HCT116 (cell line): ENCODE results near the gene CAVIN1. TPM values are rescaled to one million over a fixed set of nuclear protein-coding genes. Genes with fewer than 3 reads are reported as not detected.
"Not testable (repeated sequence)": the region's sequence is repeated elsewhere in the genome, so short reads cannot be mapped to it uniquely, and the experiment has no call there.

Experiments
- ATAC-seq: fragments of 200-7000 bp; cut with Tn5 transposase; 2 replicates; pipeline ENCODE4 v1.9.1; 2020; ENCODE audit warnings: mild to moderate bottlenecking, moderate library complexity
- BruUV-seq: library from RNA; stranded (reverse); fragments of 400-500 nt; replicated peaks from 2 replicates; lab custom pipeline; 2021; lab: Mats Ljungman, UMichigan
- CTCF ChIA-PET: fragments of 300-600 bp; sonication (Branson Sonifier 250); formaldehyde crosslinking; loops from one replicate; lab custom pipeline; 2021; ENCODE audit warnings: antibody characterized with exemption; lab: Charles Lee
- POLR2A ChIA-PET: fragments of 300-600, 350-600 bp; sonication (Branson Sonifier 250); formaldehyde crosslinking; loops from one replicate; lab custom pipeline; 2021; ENCODE audit warnings: antibody characterized with exemption; lab: Charles Lee
- RAD21 ChIA-PET, 2 experiments: fragments of 300-600 bp; sonication (Branson Sonifier 250); formaldehyde crosslinking; loops; one replicate each; lab custom pipeline; 2023; ENCODE audit warnings: low total read pairs in 2 of 2; ENCODE audit not compliant: uncharacterized antibody in 2 of 2, unreplicated experiment in 2 of 2, low non-redundant PET in 1 of 2; lab: Charles Lee
- DNase-seq: peaks from one replicate; pipeline ENCODE4 v3.0.0-alpha.2; 2010; ENCODE audit warnings: low read depth, low spot score
- H2AFZ ChIP-seq: fragments of 200-600 bp; shearing (Covaris generic), sonication (generic); 2 replicates; pipeline ENCODE4 v1.6.1; 2017; ENCODE audit warnings: low read depth, mixed run types, mixed read lengths, antibody characterized with exemption, low read length; ENCODE audit not compliant: poor library complexity, severe bottlenecking
- H3K27ac ChIP-seq: 2 replicates; pipeline ENCODE4 v1.5.1; 2012; ENCODE audit warnings: low read depth, low read length
- H3K27me3 ChIP-seq: fragments of 200-600 bp; sonication (generic); 2 replicates; pipeline ENCODE4 v1.6.1; 2016; ENCODE audit warnings: mixed run types, low read length, mixed read lengths; ENCODE audit not compliant: insufficient read depth
- H3K36me3 ChIP-seq, 2 experiments: fragments of 200-500 bp in 1 of 2; fragments of 200-600 bp in 1 of 2; sonication (Bioruptor generic) in 1 of 2; sonication (generic) in 1 of 2; 2 replicates each; pipeline versions ENCODE4 v1.5.1 to v1.6.1; 2014 to 2016; ENCODE audit warnings: low read length in 2 of 2, inconsistent platforms in 1 of 2, mixed read lengths in 1 of 2, mixed run types in 1 of 2; ENCODE audit not compliant: insufficient read depth in 2 of 2, control insufficient read depth in 1 of 2
- H3K4me1 ChIP-seq, 2 experiments: fragments of 200-600 bp in 1 of 2; sonication (generic) in 1 of 2; 2 replicates each; pipeline versions ENCODE4 v1.5.1 to v1.6.1; 2012 to 2017; ENCODE audit warnings: low read length in 2 of 2, inconsistent platforms in 1 of 2, mild to moderate bottlenecking in 1 of 2, mixed read lengths in 1 of 2, mixed run types in 1 of 2, moderate library complexity in 1 of 2; ENCODE audit not compliant: insufficient read depth in 2 of 2, control insufficient read depth in 1 of 2
- H3K4me2 ChIP-seq: fragments of 200-600 bp; sonication (generic); 2 replicates; pipeline ENCODE4 v1.6.1; 2017; ENCODE audit warnings: mixed run types, low read length, mixed read lengths
- H3K4me3 ChIP-seq, 2 experiments: fragments of 200-600 bp in 1 of 2; sonication (generic) in 1 of 2; replicated peaks in 1 of 2; 2 replicates each; pipeline ENCODE4 v1.5.1; 2011 to 2016; ENCODE audit warnings: low read length in 2 of 2, control low read depth in 1 of 2, low read depth in 1 of 2, mild to moderate bottlenecking in 1 of 2, mixed read lengths in 1 of 2, mixed run types in 1 of 2
- H3K79me2 ChIP-seq: fragments of 200-600 bp; sonication (generic); 2 replicates; pipeline ENCODE4 v1.6.1; 2017; ENCODE audit warnings: mild to moderate bottlenecking, mixed run types, low read length, moderate library complexity, mixed read lengths; ENCODE audit not compliant: insufficient read depth
- H3K9ac ChIP-seq: fragments of 200-600 bp; sonication (generic); 2 replicates; pipeline ENCODE4 v1.6.1; 2016; ENCODE audit warnings: low read length, mixed read lengths
- H3K9me2 ChIP-seq: fragments of 200-600 bp; sonication (generic), shearing (Covaris generic); 2 replicates; pipeline ENCODE4 v1.6.1; 2017; ENCODE audit warnings: mixed run types, mild to moderate bottlenecking, moderate library complexity; ENCODE audit not compliant: insufficient read depth
- H3K9me3 ChIP-seq, 2 experiments: fragments of 200-500 bp in 1 of 2; fragments of 200-600 bp in 1 of 2; sonication (Bioruptor generic) in 1 of 2; sonication (generic) in 1 of 2; 2 replicates each; pipeline ENCODE4 v1.6.1; 2014 to 2017; ENCODE audit warnings: low read length in 2 of 2, mixed read lengths in 2 of 2, inconsistent platforms in 1 of 2, low read depth in 1 of 2, mild to moderate bottlenecking in 1 of 2, mixed run types in 1 of 2, moderate library complexity in 1 of 2; ENCODE audit not compliant: control insufficient read depth in 1 of 2, insufficient read depth in 1 of 2
- H4K20me1 ChIP-seq: fragments of 200-600 bp; sonication (generic), shearing (Covaris generic); 2 replicates; pipeline ENCODE4 v1.6.1; 2017; ENCODE audit warnings: mixed run types, mild to moderate bottlenecking, moderate library complexity; ENCODE audit not compliant: insufficient read depth
- intact Hi-C: fragments of 100-400 bp; cut with micrococcal nuclease; formaldehyde crosslinking; loops from 2 replicates; pipeline ENCODE4 v1.10.0; 2022
- total RNA-seq: library from RNA; stranded (reverse); gene quantifications from one replicate; pipeline ENCODE4 v1.2.1, GENCODE V29; 2021; ENCODE audit not compliant: unreplicated experiment

Gene CAVIN1
- total RNA-seq, 1 experiment from 2014 or later = 79.7 TPM

DNA sequence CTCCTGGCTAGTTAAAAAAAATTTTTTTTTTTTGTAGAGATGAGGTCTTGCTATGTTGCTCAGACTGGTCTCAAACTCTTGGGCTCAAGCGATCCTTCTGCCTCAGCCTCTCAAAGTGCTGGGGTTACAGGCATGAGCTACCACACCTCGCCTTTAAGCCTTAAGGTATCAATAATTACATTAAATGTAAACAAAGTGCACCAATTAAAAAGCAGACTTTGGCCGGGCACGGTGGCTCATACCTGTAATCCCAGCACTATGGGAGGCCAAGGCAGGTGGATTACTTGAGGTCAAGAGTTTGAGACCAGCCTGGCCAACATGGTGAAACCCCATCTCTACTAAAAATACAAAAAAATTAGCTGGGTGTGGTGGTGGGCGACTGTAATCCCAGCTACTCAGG, 28.2 kb upstream of the CAVIN1 start:
- DNase-seq, H4K20me1 ChIP-seq, H3K9me3 ChIP-seq, CTCF ChIA-PET, H3K36me3 ChIP-seq, H3K4me3 ChIP-seq, H3K4me2 ChIP-seq, RAD21 ChIA-PET, intact Hi-C loops, H2AFZ ChIP-seq, H3K9me2 ChIP-seq, H3K27me3 ChIP-seq, H3K9ac ChIP-seq, H3K4me1 ChIP-seq, H3K27ac ChIP-seq, ATAC-seq, BruUV-seq, POLR2A ChIA-PET, H3K79me2 ChIP-seq: not testable (repeated sequence)

DNA sequence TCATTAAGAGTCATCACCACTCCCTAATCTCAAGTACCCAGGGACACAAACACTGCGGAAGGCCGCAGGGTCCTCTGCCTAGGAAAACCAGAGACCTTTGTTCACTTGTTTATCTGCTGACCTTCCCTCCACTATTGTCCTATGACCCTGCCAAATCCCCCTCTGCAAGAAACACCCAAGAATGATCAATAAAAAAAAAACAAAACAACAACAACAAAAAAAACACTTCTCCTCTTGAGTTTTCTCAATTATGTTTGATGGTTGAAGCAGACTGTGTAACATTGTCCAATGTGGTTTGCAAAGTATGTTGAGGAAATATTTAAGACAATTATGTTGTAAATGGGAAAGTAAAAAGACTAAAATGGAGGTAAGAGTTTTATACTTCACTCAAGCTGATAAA, 26.8 kb upstream of the CAVIN1 start:
- intact Hi-C loops, H4K20me1 ChIP-seq, H3K27ac ChIP-seq, POLR2A ChIA-PET, RAD21 ChIA-PET, CTCF ChIA-PET, DNase-seq, BruUV-seq, H3K36me3 ChIP-seq, H2AFZ ChIP-seq, H3K9ac ChIP-seq, H3K9me3 ChIP-seq, H3K27me3 ChIP-seq, ATAC-seq, H3K4me3 ChIP-seq, H3K79me2 ChIP-seq, H3K4me2 ChIP-seq, H3K4me1 ChIP-seq, H3K9me2 ChIP-seq: not testable (repeated sequence)

DNA sequence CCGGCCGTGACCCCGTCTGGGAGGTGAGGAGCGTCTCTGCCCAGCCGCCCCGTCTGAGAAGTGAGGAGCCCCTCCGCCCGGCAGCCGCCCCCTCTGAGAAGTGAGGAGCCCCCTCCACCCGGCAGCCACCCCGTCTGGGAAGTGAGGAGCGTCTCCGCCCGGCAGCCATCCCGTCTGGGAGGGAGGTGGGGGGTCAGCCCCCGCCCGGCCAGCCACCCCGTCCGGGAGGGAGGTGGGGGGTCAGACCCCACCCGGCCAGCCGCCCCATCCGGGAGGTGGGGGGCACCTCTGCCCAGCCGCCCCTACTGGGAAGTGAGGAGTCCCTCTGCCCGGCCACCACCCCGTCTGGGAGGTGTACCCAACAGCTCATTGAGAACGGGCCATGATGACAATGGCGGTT, 26.1 kb upstream of the CAVIN1 start:
- H3K9me3 ChIP-seq, BruUV-seq, intact Hi-C loops, H3K27me3 ChIP-seq, H3K4me3 ChIP-seq, ATAC-seq, H3K27ac ChIP-seq, H3K4me1 ChIP-seq, H3K79me2 ChIP-seq, H4K20me1 ChIP-seq, H2AFZ ChIP-seq, RAD21 ChIA-PET, H3K9ac ChIP-seq, DNase-seq, H3K4me2 ChIP-seq, CTCF ChIA-PET, H3K9me2 ChIP-seq, POLR2A ChIA-PET, H3K36me3 ChIP-seq: not testable (repeated sequence)
